PFSK-1 (cell line): Measurements from ENCODE around the gene TMEM80.

Source experiments
- FOXP2 ChIP-seq: optimal IDR thresholded peaks from 2 replicates; pipeline ENCODE3; 2011; ENCODE audit warnings: borderline replicate concordance, control low read depth, inconsistent platforms; ENCODE audit not compliant: insufficient read depth; ENCODE audit errors: extremely low read length, extremely low read depth
- POLR2AphosphoS5 ChIP-seq: IDR thresholded peaks from 2 replicates; pipeline ENCODE4 v1.6.1; 2012; ENCODE audit warnings: low read depth, mild to moderate bottlenecking, control low read depth, low read length, moderate library complexity
- SIN3A ChIP-seq: IDR thresholded peaks from 2 replicates; pipeline ENCODE4 v1.6.1; 2012; ENCODE audit warnings: mild to moderate bottlenecking, low read length, moderate library complexity, borderline replicate concordance; ENCODE audit not compliant: insufficient read depth
- TAF1 ChIP-seq: IDR thresholded peaks from 2 replicates; pipeline ENCODE4 v1.6.1; 2012; ENCODE audit warnings: low read length, control low read depth, borderline replicate concordance; ENCODE audit not compliant: insufficient read depth
- TF ChIP-seq, protein P1 (sequence below), 2 experiments: IDR thresholded peaks; 2 replicates each; pipeline versions ENCODE4 v1.6.1 to v1.8.0; 2011 to 2012; ENCODE audit warnings: low read depth in 2 of 2, low read length in 2 of 2, control low read depth in 1 of 2, inconsistent platforms in 1 of 2, mild to moderate bottlenecking in 1 of 2, moderate library complexity in 1 of 2; ENCODE audit not compliant: insufficient read depth in 1 of 2

Gene TMEM80

DNA sequence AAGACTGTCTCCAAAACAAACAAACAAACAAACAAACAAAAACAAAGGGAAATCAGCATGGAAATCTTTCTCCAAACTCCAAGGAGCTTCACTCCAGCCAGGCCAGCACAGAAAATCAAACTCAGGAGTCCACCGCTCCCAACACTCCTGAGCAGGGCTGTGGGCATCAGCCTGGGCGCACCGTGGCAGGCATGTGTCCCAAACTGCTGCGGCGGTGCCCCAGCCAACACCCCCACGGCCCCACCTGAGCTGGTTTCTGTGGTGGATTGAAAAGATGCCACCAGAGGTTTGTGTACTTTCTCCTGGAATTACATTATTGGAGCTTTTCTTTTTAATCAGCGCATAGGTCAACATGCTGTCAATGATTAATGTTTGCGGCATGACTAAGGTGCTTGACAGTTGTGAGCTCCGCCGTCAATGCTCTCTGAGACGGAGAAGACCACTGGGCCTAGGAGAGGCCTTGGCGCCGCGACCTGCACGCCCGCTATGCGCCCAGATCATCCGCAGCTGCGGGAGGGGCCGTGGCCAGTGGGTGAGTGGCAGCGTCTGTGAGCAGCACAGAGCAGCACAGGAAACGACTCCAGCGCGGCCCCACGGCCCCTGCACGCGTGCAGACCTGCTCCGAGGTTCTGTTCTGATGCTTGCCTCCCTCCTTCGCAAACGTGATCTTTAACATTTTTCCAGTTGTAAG is 40.4 kb upstream of the TMEM80 start:
- TF ChIP-seq, protein P1, sequence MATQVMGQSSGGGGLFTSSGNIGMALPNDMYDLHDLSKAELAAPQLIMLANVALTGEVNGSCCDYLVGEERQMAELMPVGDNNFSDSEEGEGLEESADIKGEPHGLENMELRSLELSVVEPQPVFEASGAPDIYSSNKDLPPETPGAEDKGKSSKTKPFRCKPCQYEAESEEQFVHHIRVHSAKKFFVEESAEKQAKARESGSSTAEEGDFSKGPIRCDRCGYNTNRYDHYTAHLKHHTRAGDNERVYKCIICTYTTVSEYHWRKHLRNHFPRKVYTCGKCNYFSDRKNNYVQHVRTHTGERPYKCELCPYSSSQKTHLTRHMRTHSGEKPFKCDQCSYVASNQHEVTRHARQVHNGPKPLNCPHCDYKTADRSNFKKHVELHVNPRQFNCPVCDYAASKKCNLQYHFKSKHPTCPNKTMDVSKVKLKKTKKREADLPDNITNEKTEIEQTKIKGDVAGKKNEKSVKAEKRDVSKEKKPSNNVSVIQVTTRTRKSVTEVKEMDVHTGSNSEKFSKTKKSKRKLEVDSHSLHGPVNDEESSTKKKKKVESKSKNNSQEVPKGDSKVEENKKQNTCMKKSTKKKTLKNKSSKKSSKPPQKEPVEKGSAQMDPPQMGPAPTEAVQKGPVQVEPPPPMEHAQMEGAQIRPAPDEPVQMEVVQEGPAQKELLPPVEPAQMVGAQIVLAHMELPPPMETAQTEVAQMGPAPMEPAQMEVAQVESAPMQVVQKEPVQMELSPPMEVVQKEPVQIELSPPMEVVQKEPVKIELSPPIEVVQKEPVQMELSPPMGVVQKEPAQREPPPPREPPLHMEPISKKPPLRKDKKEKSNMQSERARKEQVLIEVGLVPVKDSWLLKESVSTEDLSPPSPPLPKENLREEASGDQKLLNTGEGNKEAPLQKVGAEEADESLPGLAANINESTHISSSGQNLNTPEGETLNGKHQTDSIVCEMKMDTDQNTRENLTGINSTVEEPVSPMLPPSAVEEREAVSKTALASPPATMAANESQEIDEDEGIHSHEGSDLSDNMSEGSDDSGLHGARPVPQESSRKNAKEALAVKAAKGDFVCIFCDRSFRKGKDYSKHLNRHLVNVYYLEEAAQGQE (IDR thresholded peaks at IDR 0.05; ENCODE audit: insufficient read depth in 1 of 2, low read depth in 2 of 2, low read length in 2 of 2), result no peak
- TF ChIP-seq POLR2AphosphoS5 (no peak), SIN3A (no peak), TAF1 (no peak), FOXP2 (no peak)

DNA sequence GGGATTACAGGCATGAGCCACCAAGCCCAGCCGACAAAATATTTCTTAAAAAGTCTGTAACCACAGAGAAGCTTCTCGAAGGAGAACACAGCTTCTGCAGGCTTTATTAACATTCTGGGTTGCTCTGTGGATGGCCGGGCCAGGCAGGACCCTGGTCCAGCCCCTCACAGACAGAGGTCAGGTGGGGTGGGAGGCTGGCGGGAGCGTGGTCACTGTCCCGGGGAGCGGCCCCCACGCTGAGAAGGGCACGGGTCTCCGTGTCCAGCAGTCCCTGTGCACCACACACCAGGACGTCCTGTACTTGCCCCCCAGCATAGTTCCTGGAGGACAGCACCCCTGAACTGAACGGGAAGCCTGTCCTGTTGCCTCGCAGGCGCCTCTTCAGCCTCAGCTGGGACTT is 39.2 kb upstream of the TMEM80 start:
- TF ChIP-seq SIN3A (no peak), TAF1 (no peak), POLR2AphosphoS5 (no peak), FOXP2 (no peak)
- TF ChIP-seq, protein P1 (IDR thresholded peaks at IDR 0.05; ENCODE audit: insufficient read depth in 1 of 2, low read depth in 2 of 2, low read length in 2 of 2), result no peak

DNA sequence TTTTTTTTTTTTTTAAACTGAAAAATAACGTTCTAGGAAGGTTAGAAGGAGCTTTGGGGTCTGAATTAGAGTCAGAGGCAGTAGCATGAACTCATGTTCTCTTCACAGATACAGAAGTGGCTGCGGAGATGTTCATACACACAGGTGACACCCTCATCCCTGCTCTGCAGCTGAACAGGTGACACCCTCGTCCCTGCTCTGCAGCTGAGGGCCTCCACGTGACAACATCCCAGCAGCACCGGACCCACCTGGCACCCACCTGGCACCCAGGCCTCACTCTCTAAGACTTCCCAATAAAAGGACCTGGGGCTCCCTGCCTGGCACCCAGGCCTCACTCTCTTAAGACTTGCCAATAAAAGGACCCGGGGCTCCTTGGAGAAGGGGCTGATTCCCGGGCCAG is 38.8 kb upstream of the TMEM80 start:
- TF ChIP-seq SIN3A (no peak), TAF1 (no peak), POLR2AphosphoS5 (no peak), FOXP2 (no peak)
- TF ChIP-seq, protein P1 (IDR thresholded peaks at IDR 0.05; ENCODE audit: insufficient read depth in 1 of 2, low read depth in 2 of 2, low read length in 2 of 2), result no peak

DNA sequence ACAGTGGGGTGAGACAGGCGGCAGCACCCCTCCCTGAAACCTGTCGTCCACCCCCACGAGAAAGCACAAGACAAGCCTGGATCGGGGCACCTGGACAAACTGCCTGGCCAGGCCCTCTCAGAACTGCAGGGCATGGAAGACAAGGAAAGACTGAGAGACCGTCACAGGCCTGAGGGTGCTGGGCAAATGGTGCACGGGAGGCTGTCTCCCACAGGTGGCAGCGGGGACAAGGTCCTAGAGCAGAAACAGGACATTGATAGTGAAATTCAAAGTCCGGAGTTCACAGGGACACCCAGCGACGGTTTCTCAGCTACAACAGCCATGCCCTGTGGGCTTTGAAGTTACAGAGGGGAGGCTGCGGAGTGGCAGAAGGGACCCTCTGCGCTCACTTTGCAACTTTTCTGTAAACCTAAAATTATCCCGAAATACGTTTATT is 37.9 kb upstream of the TMEM80 start:
- TF ChIP-seq, protein P1 (IDR thresholded peaks at IDR 0.05; ENCODE audit: insufficient read depth in 1 of 2, low read depth in 2 of 2, low read length in 2 of 2), result no peak
- TF ChIP-seq POLR2AphosphoS5 (no peak), TAF1 (no peak), FOXP2 (no peak), SIN3A (no peak)
